Keratinocyte (primary cell): Measurements from ENCODE around the gene PPP2R5C. TPM values are rescaled to one million over a fixed set of nuclear protein-coding genes. Genes with fewer than 3 reads are reported as not detected.

Experiments used
- DNase-seq: peaks from one replicate; pipeline ENCODE4 v3.0.0-alpha.2; 2011; ENCODE audit warnings: low read depth, missing footprints, low spot score
- FAIRE-seq: peaks from 2 replicates; lab custom pipeline; 2011; peaks lifted over from hg19 to GRCh38; lab: Jason Lieb, UNC
- H2AFZ ChIP-seq: 2 replicates; pipeline ENCODE4 v1.6.0; 2012; ENCODE audit warnings: low read length, control low read depth, inconsistent platforms; ENCODE audit not compliant: control insufficient read depth
- H3K27ac ChIP-seq: 2 replicates; pipeline ENCODE4 v1.5.1; 2011; ENCODE audit warnings: low read length; ENCODE audit not compliant: control insufficient read depth, insufficient read depth
- H3K27me3 ChIP-seq: 3 replicates; pipeline ENCODE4 v1.6.0; 2011; ENCODE audit warnings: low read length; ENCODE audit not compliant: control insufficient read depth, insufficient read depth; ENCODE audit errors: extremely low read depth
- H3K36me3 ChIP-seq, 2 experiments: 2 replicates in 1 of 2; 3 replicates in 1 of 2; pipeline ENCODE4 v1.5.1; 2011; ENCODE audit warnings: low read length in 2 of 2, mild to moderate bottlenecking in 1 of 2; ENCODE audit not compliant: control insufficient read depth in 2 of 2, insufficient read depth in 2 of 2; ENCODE audit errors: extremely low read depth in 1 of 2
- H3K4me1 ChIP-seq: 3 replicates; pipeline ENCODE4 v1.5.1; 2011; ENCODE audit warnings: low read length; ENCODE audit not compliant: control insufficient read depth, insufficient read depth; ENCODE audit errors: extremely low read depth
- H3K4me2 ChIP-seq: 3 replicates; pipeline ENCODE4 v1.6.0; 2011; ENCODE audit warnings: low read depth, low read length; ENCODE audit not compliant: control insufficient read depth, insufficient read depth; ENCODE audit errors: extremely low read depth
- H3K4me3 ChIP-seq, 3 experiments: fragments of 200-600 bp in 1 of 3; sonication (generic) in 1 of 3; 2 replicates in 2 of 3; 3 replicates in 1 of 3; pipeline ENCODE4 v1.5.1; 2011 to 2016; ENCODE audit warnings: low read length in 3 of 3, mild to moderate bottlenecking in 3 of 3, control low read depth in 2 of 3, inconsistent platforms in 1 of 3, low read depth in 1 of 3, mixed read lengths in 1 of 3, mixed run types in 1 of 3, moderate library complexity in 1 of 3; ENCODE audit not compliant: control insufficient read depth in 2 of 3, insufficient read depth in 2 of 3; ENCODE audit errors: extremely low read depth in 1 of 3
- H3K79me2 ChIP-seq: 2 replicates; pipeline ENCODE4 v1.6.0; 2012; ENCODE audit warnings: low read length; ENCODE audit not compliant: control insufficient read depth, insufficient read depth
- H3K9ac ChIP-seq: 3 replicates; pipeline ENCODE4 v1.6.0; 2011; ENCODE audit warnings: low read length; ENCODE audit not compliant: control insufficient read depth, insufficient read depth; ENCODE audit errors: extremely low read depth
- H3K9me1 ChIP-seq: 3 replicates; pipeline ENCODE4 v1.6.0; 2011; ENCODE audit warnings: low read length; ENCODE audit not compliant: control insufficient read depth, insufficient read depth; ENCODE audit errors: extremely low read depth
- H3K9me3 ChIP-seq: 2 replicates; pipeline ENCODE4 v1.5.1; 2012; ENCODE audit warnings: low read depth, low read length; ENCODE audit not compliant: control insufficient read depth
- H4K20me1 ChIP-seq: 3 replicates; pipeline ENCODE4 v1.6.0; 2011; ENCODE audit warnings: low read length; ENCODE audit not compliant: control insufficient read depth, insufficient read depth; ENCODE audit errors: extremely low read depth
- CTCF ChIP-seq, 3 experiments: IDR thresholded peaks in 1 of 3; conservative IDR thresholded peaks in 1 of 3; optimal IDR thresholded peaks in 1 of 3; 2 replicates in 2 of 3; 3 replicates in 1 of 3; pipeline versions ENCODE3 to v1.5.1; 2011; ENCODE audit warnings: low read length in 3 of 3, mild to moderate bottlenecking in 3 of 3, moderate library complexity in 2 of 3, control low read depth in 1 of 3, inconsistent platforms in 1 of 3; ENCODE audit not compliant: insufficient read depth in 2 of 3; ENCODE audit errors: extremely low read depth in 1 of 3
- EZH2 ChIP-seq: IDR thresholded peaks from one replicate; pipeline ENCODE4 v1.6.1; 2012; ENCODE audit warnings: inconsistent platforms, mild to moderate bottlenecking, low read length, moderate library complexity
- dilution Hi-C: fragments of 300-500 bp; cut with MboI; formaldehyde crosslinking; loops from one replicate; pipeline ENCODE4 v1.7.0; 2020; ENCODE audit warnings: low sequenced_read_pairs; ENCODE audit not compliant: extremely low pct_ligation_motif_present
- polyA plus RNA-seq, 5 experiments: library from polyadenylated mRNA; depleted of rRNA in 3 of 5; stranded (reverse) in 3 of 5; stranded (forward) in 1 of 5; unstranded in 1 of 5; fragments of >200 nt; gene quantifications; 1 replicate in 1 of 5; 2 replicates in 3 of 5; 3 replicates in 1 of 5; pipeline versions ENCODE4 v1.2.1 to v1.2.3, GENCODE V29; 2011 to 2012; ENCODE audit warnings: missing spikeins in 2 of 5, low read depth in 1 of 5, low replicate concordance in 1 of 5

PPP2R5C gene
- polyA plus RNA-seq, 1 donor (not counting 4 experiments of a cell fraction or from before 2014, with no cell fraction given), result 105 TPM

DNA sequence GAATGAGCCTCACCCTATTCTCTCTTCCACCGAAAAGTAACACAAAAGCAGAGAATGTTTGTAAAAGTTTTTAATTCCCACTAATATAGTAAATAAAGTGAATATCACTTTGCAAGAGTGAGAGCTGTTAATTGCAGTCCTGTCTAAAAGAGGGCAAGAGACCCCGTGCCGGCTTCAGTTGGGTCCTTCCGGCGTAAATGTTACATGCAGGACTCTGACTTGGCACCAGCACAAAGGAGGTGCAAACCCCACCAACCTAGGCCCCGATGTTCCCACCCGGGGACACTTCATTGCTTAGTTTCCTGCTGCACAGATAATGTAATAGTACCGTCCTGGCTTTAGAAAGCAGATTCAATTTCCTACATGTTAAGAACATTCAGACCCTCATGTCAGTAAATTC lies 136.9 kb downstream of the PPP2R5C start:
- no peak for TF ChIP-seq EZH2
- TF ChIP-seq CTCF (optimal IDR thresholded peaks at IDR 0.05 in 1 of 3, IDR thresholded peaks at IDR 0.05 in 1 of 3, conservative IDR thresholded peaks at IDR 0.05 in 1 of 3; ENCODE audit: extremely low read depth in 1 of 3, insufficient read depth in 2 of 3, low read length in 3 of 3), result no peak
- FAIRE-seq, result no peak
- dilution Hi-C loops, result no loop called here

GRCh38 chr14:101899263-101899662 lies 137.8 kb downstream of the PPP2R5C start:
- Histone ChIP-seq H2AFZ (no peak overlapping the region), H3K9ac (no peak overlapping the region), H3K4me1 (no peaks in the 10 kb centered on the region), H3K27ac (no peak overlapping the region), H3K27me3 (no peaks in the 10 kb centered on the region), H3K36me3 (peaks cover 12 to 28% of the 10 kb centered on the region in 2 experiments), H3K79me2 (no peaks in the 10 kb centered on the region), H3K9me3 (no peaks in the 10 kb centered on the region), H3K9me1 (no peaks in the 10 kb centered on the region), H3K4me3 (no peak overlapping the region), H4K20me1 (no peaks in the 10 kb centered on the region), H3K4me2 (no peak overlapping the region)
- DNase-seq, result no peak
- dilution Hi-C loops, result no loop called here
- FAIRE-seq, result no peak
- TF ChIP-seq CTCF (optimal IDR thresholded peaks at IDR 0.05 in 1 of 3, IDR thresholded peaks at IDR 0.05 in 1 of 3, conservative IDR thresholded peaks at IDR 0.05 in 1 of 3; ENCODE audit: extremely low read depth in 1 of 3, insufficient read depth in 2 of 3, low read length in 3 of 3) (no peak), EZH2 (no peak)

More for the DNA sequence above, 136.9 kb downstream of the PPP2R5C start:
- no peak overlapping the region for H2AFZ ChIP-seq
- H3K9ac ChIP-seq, result no peak overlapping the region
- H3K9me3 ChIP-seq, result no peaks in the 10 kb centered on the region
- no peaks in the 10 kb centered on the region for H3K9me1 ChIP-seq
- H3K4me1 ChIP-seq, result no peaks in the 10 kb centered on the region
- H3K36me3 ChIP-seq, result peaks cover 11 to 27% of the 10 kb centered on the region in 2 experiments
- H3K4me2 ChIP-seq, result no peak overlapping the region
- no peaks in the 10 kb centered on the region for H4K20me1 ChIP-seq
- no peak overlapping the region for H3K27ac ChIP-seq
- H3K27me3 ChIP-seq, result no peaks in the 10 kb centered on the region
- no peak for DNase-seq
- no peak overlapping the region for H3K4me3 ChIP-seq
- no peaks in the 10 kb centered on the region for H3K79me2 ChIP-seq
